Measurements from ENCODE around the gene PODXL2. TPM values are rescaled to one million over a fixed set of nuclear protein-coding genes. Genes with fewer than 3 reads are reported as not detected.

The PODXL2 gene
- total RNA-seq, 1 donor from 2014 or later, result 182 TPM

DNA sequence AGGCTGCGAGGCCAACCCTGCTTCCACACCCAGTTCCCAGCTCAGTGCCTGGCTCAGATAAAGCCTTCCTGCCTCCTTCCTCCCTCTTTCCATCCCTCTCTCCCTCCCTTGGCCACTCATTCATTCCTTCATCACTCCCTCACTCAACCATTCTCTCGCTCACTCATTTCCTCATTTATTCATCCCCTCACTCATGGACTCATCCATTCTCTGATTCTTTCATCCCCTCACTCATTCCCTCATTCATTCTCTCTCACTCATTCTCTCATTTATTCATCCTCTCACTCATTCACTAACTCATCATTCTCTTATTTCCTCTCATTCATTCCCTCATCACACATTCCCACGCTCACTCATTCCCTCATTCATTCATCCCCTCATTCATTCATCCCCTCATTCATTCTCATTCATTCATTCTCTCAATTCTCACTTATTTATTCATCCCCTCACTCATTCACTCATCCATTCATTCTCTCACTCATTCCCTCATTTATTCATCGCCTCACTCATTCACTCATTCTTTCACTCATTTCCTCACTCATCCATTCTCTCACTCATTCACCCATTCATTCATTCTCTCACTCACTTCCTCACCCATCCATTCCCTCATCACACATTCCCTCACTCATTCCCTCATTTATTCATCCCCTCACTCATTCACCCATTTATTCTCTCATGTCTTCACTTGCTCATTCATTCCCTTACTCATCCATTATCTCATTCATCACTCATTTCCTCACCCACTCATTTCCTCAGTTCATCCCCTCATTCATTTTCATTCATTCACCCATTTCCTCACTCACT, 56.9 kb downstream of the PODXL2 start:
- no peak for FAIRE-seq
- DNase-seq (ENCODE audit: low spot score in 2 of 2), result no peak

DNA sequence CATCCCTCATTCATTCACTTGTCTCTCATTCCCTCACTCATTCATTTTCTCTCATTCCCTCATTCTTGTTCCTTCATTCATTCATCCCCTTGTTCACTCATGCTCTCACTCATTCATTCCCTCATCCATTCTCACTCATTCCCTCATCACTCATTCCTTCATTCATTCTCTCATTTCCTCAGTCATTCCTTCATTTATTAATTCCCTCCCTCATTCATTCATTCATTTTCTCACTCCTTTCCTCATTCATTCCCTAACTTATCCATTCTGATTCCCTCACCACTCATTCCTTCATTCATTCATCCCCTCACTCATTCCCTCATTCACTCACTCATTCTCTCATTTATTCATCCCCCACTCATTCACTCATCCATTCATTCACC, 57.5 kb downstream of the PODXL2 start:
- FAIRE-seq (no peak), DNase-seq (ENCODE audit: low spot score in 2 of 2) (no peak)

DNA sequence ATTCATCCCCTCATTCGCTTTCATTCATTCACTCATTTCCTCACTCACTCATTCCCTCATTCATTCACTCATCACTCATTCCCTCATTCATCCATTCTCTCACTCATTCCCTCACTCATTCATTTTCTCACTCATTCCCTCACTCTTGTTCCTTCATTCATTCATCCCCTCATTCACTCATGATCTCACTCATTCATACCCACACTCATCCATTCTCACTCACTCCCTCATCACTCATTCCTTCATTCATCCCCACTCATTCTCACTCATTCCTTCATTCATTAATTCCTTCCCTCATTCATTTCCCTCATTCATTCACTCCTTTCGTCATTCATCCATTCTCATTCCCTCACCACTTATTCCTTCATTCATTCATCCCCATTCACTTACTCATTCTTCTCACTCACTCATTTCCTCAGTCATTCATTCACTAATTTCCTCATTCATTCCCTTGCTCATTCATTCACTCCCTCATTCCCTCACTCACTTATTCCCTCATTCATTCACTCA, 58.3 kb downstream of the PODXL2 start:
- DNase-seq (ENCODE audit: low spot score in 2 of 2) (no peak), FAIRE-seq (no peak)

DNA sequence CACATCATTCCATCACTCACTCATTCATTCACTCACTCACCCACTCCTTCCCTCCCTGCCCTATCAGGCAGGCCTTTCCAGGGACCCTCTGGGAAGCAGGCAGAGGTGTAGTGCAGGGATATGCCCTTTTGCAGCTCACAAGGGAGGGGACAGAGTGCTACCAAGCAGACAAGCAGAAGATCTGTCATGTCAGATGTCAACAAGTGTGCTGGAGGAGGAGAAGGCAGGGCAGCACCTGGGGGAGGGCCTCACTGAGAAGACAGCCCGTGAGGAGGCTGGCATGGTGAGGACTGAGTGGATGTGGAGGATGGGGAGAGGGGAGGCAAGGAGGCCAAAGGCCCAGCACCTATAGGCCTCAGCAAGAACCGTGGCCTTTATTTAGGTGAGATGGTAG, 59.0 kb downstream of the PODXL2 start:
- FAIRE-seq (no peak), DNase-seq (ENCODE audit: low spot score in 2 of 2) (no peak)

DNA sequence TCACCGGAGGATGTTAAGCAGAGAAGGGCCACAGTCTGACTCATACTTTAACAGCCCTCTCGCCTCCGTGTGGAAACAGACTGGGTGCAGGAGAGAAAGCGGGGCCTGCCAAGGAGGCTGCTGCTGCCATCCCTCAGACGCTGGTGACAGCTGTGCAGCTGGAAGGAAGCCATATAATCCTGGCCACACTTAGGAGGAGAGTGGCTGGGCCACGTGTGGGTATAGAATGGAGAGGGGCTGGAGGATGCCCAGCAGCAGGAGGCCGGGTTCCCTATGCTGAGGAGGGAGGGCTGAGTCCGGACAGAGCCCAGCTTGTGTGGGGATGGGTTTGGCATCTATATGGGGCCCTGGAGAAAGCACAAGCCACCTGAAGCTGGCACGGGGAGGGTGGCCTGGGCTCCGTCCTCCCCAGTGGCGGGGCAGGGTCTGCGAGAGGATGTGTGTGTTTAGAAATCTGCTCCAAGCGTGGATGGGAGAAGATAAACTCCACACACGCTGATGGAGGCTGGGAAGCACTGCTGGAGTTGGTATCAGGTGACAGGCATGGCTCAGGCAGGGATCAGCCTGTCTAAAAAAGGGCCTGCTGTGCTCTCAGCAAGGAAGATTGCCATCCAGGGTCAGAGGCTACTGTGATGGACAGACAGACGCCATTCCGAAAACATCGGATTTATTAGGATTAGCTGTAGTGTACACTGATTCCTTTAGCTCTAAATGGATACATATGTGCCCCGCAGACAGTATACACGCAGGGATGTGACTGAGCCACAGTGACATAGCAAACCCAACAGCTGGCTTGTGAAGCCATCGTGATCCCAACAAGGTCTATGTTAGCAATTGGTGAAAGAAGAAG, 59.7 kb downstream of the PODXL2 start:
- FAIRE-seq (no peak), DNase-seq (ENCODE audit: low spot score in 2 of 2) (no peak)

DNA sequence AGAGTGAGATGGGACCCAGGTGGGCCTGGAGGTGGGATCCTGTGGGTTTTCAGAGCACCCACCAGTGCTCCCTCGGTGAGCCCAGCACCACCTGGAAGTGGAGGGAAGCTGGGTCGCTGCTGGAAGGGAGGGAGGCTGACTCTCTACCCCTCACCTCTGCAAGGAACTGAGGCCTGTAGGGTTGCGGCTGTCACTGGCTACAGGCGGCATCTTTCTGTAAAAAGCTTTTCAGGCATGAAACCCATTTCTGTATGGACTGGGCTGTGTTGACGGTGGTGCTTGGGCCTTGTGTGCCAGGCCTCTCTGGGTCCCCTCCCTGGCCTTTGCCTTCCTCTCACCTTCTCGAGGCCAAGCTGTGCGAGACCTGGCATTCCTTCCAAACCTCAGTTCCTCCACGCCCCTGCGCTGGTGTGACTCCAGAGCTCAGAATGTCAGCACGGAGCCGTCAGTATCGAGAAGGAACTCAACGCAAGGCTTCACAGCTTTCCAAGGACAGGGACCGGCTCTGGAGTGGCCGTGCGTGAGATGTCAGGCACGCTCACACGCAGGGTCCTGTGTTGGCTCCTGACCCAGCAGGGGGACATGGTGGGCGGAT, 60.4 kb downstream of the PODXL2 start:
- no peak for DNase-seq (ENCODE audit: low spot score in 2 of 2)
- FAIRE-seq, result no peak

DNA sequence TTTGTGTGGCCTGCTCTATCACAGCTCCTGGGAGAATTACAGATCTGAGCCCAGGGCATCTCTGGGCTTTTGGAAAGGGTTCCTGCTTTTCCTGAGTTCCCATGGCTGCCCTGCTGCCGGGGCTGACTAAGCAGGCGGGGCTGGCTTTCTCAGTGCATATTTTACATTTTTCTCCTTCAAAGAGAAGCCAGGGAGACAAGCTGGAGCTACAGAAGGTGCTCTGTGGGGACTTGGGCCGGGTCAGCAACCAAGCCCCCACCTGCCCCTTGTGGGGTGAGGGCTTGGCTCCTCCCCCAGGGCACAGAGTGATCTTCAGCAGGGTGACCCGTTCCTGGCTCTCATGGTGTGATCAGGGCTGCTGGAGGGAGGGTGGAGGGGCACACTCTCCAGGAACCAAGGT, 61.1 kb downstream of the PODXL2 start:
- DNase-seq (ENCODE audit: low spot score in 2 of 2), result no peak
- no peak for FAIRE-seq

DNA sequence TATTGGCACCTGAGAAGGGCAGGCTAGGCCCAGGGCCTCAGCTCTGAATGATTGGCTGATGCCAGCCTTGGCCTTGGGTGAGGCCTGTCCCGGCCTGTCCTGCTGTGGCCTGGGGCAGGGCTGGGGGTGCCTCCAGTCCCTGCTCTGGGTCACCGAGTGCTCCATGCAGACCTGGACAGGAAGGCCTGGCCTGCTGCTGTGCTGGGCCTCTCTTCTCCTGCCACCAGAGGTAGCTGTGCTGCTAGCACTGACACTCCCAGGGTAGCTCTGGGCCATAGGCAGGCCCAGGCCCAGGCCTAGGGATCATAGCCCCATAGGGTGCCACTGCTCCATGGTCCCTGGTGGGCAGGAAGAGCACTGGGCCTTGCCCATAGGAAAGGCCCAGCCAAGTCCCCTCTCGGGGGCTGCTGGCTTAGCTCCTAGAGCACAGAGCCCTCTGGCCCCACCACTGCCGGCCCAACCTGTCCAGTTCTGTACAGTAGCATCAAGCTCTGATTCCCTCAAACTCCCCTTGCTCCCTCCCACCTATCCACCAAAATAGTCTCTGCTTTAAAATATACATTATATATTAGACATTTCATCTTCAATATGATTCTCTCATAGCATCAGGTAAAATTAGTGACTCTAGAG, 62.0 kb downstream of the PODXL2 start:
- FAIRE-seq (no peak), DNase-seq (ENCODE audit: low spot score in 2 of 2) (no peak)

DNA sequence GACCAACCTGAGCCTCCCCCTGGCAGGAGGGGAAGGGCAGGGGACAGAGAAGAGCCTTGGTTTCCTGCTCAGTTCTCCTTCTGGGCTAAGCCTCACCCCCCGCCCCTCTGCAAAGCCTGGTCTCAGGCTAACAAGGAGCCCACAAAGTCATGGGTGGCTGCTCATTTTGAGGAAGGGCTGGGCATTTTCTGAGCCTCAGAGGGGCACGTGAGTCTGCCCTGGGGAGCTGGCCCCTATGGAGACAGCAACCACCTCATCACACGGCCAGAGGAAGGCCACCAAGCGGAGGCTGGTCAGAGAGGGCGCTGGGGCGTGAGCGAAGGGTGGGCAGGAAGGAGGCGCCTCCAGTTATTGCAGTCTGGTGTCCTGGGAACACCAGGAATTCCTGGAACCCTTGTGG, 62.5 kb downstream of the PODXL2 start:
- no peak for DNase-seq (ENCODE audit: low spot score in 2 of 2)
- no peak for FAIRE-seq

DNA sequence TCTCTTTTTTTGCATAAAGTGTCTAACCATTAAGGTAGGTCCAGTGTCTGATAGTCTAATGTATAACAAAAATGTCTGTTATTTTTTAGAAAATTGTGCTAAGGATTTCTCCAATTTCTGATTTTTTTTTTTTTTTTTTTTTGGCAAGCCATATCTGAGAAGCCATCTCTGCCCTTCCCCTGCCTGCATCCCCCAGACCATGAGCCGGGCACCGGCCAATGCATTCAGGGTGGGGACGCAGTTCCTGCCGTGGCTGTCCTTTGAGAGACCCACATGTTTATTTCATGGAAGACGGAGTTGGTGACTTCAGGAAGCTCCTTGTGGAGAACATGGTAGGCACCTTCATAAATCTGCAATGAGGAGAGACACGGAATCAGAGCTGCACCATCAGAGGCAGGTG, 63.0 kb downstream of the PODXL2 start:
- no peak for FAIRE-seq
- DNase-seq (ENCODE audit: low spot score in 2 of 2), result no peak

DNA sequence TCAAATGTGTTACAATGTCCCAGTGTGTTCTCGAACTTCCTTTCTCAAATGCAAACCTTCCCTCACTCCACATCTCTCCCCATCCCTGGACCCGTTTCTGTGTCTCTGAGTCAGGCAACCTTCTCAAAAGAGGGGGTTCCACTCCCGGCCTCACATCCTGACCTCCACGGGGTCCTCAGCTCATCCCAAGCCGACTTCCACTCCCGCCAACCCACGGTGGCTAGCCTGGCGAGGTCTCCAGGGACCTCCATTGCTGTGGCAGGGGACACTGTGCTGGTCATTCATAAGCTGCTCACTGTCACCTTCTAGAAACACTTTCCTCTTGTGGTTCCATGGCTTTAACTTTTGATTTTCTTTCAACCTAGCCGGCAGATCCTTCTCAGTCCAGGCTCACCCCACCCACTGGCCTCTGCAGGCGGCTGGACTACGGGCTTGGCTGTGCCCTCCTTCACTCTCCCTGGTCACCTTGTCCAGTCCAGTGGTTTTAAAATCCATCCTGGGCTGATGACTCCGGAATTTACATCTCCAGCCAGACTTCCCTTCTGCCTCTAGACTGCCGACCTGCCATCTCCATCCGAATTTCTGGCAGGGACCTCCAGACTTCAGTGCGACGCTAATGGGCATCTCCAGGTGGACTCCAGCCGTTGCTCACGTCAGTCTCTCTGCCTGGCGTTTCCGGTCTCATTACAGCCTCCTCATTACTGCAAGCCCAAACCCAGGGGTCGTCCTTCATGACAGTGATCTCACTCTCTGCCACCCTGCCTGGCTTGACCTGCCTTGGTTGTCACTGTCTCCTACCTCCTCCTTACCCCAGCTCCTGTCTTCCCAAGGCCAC, 63.7 kb downstream of the PODXL2 start:
- DNase-seq (ENCODE audit: low spot score in 2 of 2) (no peak), FAIRE-seq (no peak)

DNA sequence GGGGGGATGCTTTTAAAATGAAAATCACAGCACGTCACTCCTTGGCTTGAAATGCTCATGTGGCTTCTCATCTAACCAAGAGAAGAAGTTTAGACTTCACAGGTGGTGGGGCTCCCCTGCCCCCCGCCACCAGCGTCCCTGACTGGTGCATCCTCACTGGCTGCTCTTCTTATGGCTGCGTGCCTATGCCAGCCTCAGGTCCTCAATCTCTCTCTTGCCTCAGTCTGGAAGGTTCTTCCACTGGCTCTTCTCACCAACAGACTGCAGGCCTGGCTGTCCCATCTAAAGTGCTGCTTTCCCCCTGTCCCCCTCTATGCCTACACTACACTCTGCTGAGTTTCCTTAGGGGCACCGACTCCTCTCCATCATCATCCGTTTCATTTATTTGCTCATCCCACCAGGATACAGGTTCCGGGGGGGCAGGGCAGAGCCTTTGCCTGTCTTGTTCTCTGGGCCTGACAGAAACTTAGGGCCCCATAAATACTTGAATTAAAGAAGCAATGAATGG, 64.4 kb downstream of the PODXL2 start:
- DNase-seq (ENCODE audit: low spot score in 2 of 2), result no peak
- no peak for FAIRE-seq

DNA sequence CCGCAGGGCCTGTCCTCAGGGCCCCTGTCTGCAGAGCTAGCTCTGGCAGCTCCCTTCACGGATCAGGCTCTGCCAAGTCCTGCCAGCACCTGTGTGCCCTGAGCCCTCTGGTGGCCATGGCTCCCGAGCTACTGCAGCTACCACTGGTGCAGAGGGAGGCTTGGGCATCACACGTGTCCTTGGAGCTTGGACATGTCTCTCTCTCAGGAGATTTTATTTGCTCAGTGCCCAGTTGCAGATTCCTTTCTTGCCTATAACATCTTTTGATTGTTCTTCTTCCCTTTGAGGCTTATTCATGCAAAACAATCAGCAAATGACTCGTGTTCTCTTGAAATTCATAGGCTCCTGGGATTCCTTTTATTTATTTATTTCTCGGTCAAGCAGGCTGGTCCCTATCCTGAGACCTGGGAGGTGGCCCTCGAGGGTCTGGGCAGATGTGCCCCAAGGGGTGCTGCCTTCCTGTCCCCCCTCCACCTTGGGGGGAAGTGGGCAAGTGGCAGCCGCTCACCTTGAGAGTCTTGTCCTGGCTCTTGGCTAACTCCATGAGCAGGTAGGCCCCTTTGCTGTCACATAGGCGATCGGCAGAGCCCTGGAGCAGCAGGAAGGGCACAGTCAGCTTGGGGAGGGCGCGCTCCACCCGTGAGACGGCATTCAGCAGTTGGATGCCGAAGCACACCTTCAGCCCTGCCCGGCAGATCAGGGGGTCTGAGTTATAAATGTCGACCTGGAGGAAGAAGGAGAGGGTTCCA, 65.7 kb downstream of the PODXL2 start:
- FAIRE-seq (no peak), DNase-seq (ENCODE audit: low spot score in 2 of 2) (no peak)

DNA sequence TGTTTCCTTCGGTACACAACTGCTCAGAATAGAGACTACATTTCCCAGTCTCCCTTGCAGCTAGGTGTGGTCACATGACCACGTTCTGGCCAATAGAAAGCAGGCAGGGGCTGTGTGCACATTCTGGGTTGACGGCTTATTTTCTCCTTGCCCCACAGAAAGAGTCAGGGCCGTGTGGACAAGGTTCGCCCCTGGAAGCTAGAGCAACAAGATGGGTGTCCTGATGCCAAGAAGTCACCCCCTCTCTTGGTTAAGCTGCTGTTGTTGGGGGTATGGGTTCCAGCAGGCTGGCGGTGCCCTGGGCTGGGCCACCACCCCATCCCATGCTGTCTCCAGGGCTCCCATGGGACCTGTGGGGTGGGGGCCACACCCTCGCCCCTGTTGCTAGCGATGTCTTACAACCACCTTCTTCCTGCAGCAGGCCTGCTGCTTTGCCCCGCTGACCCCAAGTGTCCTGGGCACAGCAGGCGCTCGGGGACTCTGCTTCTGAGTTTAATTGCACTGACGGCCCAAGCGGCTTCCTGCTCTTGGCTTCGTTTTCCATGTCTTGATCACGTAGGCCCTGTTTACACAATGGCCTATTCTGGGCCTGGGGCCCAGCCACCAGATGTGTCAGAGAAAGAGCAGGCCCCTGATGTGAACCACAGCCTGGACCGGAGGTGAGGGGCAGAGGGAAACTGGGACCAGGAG, 68.7 kb downstream of the PODXL2 start:
- peak; percentile 50 to 54 for DNase-seq (ENCODE audit: low spot score in 2 of 2)

DNA sequence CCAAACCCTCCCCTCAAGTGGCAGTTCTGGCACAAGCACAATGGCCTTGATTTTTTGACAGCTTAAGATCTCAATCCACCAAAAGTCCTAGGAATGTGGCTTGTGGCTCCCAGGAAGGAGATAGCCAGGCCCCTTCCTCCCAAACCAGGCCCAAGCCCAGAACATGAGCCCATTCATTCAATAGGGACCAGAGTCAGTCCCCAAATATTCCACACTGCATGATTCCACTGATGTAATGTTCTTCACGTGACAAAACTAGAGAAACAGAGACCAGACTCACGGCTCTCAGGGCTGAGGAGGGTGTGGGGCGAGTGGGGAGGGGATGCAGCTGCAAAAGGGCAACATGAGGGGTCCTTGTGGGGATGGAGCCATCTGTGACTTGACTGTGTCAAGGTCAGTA, 69.3 kb downstream of the PODXL2 start:
- FAIRE-seq (no peak), DNase-seq (ENCODE audit: low spot score in 2 of 2) (no peak)

More for the DNA sequence above, 68.7 kb downstream of the PODXL2 start:
- no peak for FAIRE-seq

DNA sequence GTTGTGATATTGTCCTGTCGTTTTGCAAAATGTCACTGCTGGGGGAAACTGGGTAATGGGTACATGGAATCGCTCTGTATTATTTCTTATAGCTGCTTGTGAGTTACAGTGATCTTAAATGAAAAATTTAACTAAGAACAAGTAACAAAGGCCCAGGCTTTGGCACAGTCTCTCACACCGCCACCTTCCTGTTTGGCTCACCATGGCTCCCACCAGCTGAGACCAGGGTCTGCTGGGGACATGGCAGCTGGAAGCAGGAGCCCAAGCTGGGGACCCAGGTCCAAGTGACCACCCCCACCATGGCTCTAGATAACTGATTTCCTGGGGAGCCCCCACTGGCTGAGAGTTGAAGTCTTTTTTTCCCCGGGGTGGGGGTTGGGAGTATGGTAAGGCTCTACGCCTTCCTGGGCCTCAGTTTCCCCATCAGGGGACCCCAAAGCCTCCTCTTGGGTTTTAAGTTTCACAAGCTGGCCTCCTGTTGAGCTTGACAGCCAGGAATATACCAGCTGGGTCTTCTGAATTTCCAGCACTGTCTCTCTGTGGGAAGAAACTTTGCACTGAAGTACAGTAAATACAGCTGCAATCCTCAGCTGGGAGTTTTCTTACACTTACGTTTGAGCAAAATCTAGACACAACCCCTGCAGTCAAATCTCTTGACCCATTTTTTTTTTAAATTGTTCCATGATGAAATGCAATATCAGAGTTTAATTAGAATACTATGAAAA, 69.9 kb downstream of the PODXL2 start:
- no peak for DNase-seq (ENCODE audit: low spot score in 2 of 2)
- FAIRE-seq, result no peak

DNA sequence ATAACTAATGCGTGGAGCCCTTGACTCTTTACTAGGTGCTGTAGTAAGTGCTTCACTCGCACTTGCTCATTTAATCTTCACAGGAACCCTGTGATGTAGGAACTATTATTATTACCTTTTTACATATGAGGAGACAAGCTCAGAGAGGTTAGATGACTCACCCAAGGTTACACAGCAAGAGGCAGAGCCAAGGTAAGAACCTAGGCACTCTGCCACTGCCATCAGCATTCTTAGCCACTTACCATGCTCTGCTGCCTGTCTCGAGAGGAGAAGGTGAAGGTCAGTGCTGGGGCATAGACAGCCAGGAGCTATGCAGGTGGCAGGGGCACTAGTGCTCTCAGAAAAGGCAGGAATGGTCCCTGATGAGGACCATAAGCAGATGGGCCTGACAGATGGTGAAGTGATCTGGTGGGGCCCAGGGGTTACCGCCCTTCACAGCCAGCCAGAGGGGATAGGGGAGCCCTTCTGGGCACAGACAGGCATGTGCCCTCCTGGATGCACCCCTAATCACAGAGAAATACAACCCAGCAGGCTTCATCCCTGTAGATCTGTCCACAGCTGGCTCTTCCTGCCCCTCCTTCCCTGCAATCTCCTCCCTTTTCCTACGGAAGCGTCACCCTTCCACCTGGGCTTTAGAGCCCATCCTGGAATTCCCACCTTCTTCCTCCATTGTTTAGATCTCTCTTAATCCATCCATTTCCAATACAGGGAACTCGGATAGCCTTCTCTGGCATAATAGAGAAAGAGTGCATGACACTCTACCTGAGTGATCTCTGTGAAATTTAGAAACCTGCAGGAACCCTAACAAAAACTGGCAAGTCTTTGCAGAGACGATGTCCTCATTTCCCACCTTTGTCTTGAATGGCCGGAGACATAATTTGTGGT, 70.7 kb downstream of the PODXL2 start:
- no peak for DNase-seq (ENCODE audit: low spot score in 2 of 2)
- FAIRE-seq, result no peak

Data from frontal cortex (tissue), 4 donors.